Heart left ventricle (tissue), 13 donors: ENCODE measurements around the gene NPIPA2.
"Not testable (repeated sequence)": the region's sequence is repeated elsewhere in the genome, so short reads cannot be mapped to it uniquely, and the experiment has no call there.

Experiments
- CTCF ChIP-seq, 12 donors: fragments of 200-600 bp; sonication (generic) in 4 of 12; IDR thresholded peaks; one replicate each; pipeline versions ENCODE4 v1.5.0 to v1.8.0; 2018 to 2022; ENCODE audit warnings: antibody characterized with exemption in 12 of 12, mild to moderate bottlenecking in 5 of 12
- POLR2A ChIP-seq, 2 donors: fragments of 450-650 bp; IDR thresholded peaks; one replicate each; pipeline ENCODE4 v1.6.1; 2017; ENCODE audit warnings: antibody characterized with exemption in 2 of 2, mild to moderate bottlenecking in 2 of 2, moderate library complexity in 2 of 2
- donor health status: ischemic (EF 13 %, LVEDD 7.1; RV severe dilation, severe dysfunction).
- donor health status: DM: no; HTN: yes; CAD: no.
- donor health status: DM: no; HTN: no; CAD: no.
- donor health status: ischemic (EF 25% LVEDD 6.9; RV normal size, moderate dysfunction).
- donor health status: ischemic (EF 25% LVEDD 5.7; RV mildly dilated, moderate dysfunction).
- donor health status: ischemic (EF 35%, LVEDD 5.7; RV mildly dilated, moderate dysfunction).
- donor health status: nonischemic (EF 11% LVEDD 7.7; RV severe dilation, severe dysfunction).
- donor health status: DM: yes; HTN: yes; CAD: no.
- donor health status: PGD.
- donor health status: ischemic (EF 29% LVEDD 5.4; RV normal size, mild dysfunction).
- donor health status: nonischemic (EF 23%, LVEDD 6.1; RV moderate dilation, normal function).

- TF ChIP-seq CTCF, POLR2A (IDR thresholded peaks at IDR 0.05): not testable (repeated sequence)
Observed at GRCh38 chr16:14773654-14774053, 31.3 kb downstream of the NPIPA2 start.
